Panc1 (cell line): Measurements from ENCODE around the gene PIP4P1. TPM values are rescaled to one million over a fixed set of nuclear protein-coding genes. Genes with fewer than 3 reads are reported as not detected.

Source experiments
- ATAC-seq: fragments of 200-7000 bp; cut with Tn5 transposase; 2 replicates; pipeline ENCODE4 v1.9.1; 2020; ENCODE audit warnings: mild to moderate bottlenecking, moderate library complexity
- BruUV-seq: library from RNA; stranded (reverse); fragments of 400-500 nt; replicated peaks from 2 replicates; lab custom pipeline; 2021; lab: Mats Ljungman, UMichigan
- CTCF ChIA-PET: fragments of 300-600 bp; sonication (Branson Sonifier 250); formaldehyde crosslinking; loops from one replicate; lab custom pipeline; 2022; ENCODE audit warnings: antibody characterized with exemption; lab: Charles Lee
- POLR2A ChIA-PET: fragments of 300-600 bp; sonication (Branson Sonifier 250); formaldehyde crosslinking; loops from one replicate; lab custom pipeline; 2022; ENCODE audit warnings: antibody characterized with exemption; lab: Charles Lee
- DNase-seq: peaks from one replicate; pipeline ENCODE4 v3.0.0-alpha.2; 2010; ENCODE audit warnings: low read depth, low spot score
- H3K27ac ChIP-seq: 2 replicates; pipeline ENCODE4 v1.5.1; 2011; ENCODE audit warnings: mild to moderate bottlenecking, low read length, inconsistent platforms
- H3K27me3 ChIP-seq: fragments of 200-500 bp; sonication (Bioruptor generic); 2 replicates; pipeline ENCODE4 v1.6.0; 2014; ENCODE audit warnings: low read length, inconsistent platforms; ENCODE audit not compliant: control insufficient read depth, insufficient read depth
- H3K36me3 ChIP-seq: fragments of 200-500 bp; sonication (Bioruptor generic); 2 replicates; pipeline ENCODE4 v1.5.1; 2014; ENCODE audit warnings: inconsistent platforms, mild to moderate bottlenecking, low read length, moderate library complexity; ENCODE audit not compliant: control insufficient read depth, insufficient read depth
- H3K4me1 ChIP-seq: 2 replicates; pipeline ENCODE4 v1.5.1; 2011; ENCODE audit warnings: inconsistent platforms, mild to moderate bottlenecking, low read length, moderate library complexity; ENCODE audit not compliant: control insufficient read depth, insufficient read depth
- H3K4me3 ChIP-seq, 2 experiments: 2 replicates each; pipeline ENCODE4 v1.5.1; 2011 to 2012; ENCODE audit warnings: low read depth in 2 of 2, low read length in 2 of 2, mild to moderate bottlenecking in 2 of 2, inconsistent platforms in 1 of 2, moderate library complexity in 1 of 2
- H3K9me3 ChIP-seq: fragments of 200-500 bp; sonication (Bioruptor generic); 2 replicates; pipeline ENCODE4 v1.5.1; 2014; ENCODE audit warnings: low read depth, mild to moderate bottlenecking, inconsistent platforms, low read length, moderate library complexity; ENCODE audit not compliant: control insufficient read depth, insufficient read depth
- POLR2AphosphoS5 ChIP-seq: IDR thresholded peaks from 2 replicates; pipeline ENCODE4 v1.6.1; 2012; ENCODE audit warnings: mild to moderate bottlenecking, low read depth, low read length, moderate library complexity
- REST ChIP-seq, 2 experiments: IDR thresholded peaks; 2 replicates each; pipeline ENCODE4 v1.6.1; 2011 to 2012; ENCODE audit warnings: low read depth in 2 of 2, control low read depth in 1 of 2, low read length in 1 of 2, mild to moderate bottlenecking in 1 of 2, moderate library complexity in 1 of 2; ENCODE audit not compliant: insufficient read depth in 1 of 2
- SIN3A ChIP-seq: IDR thresholded peaks from 2 replicates; pipeline ENCODE4 v1.6.1; 2012; ENCODE audit warnings: low read depth, mild to moderate bottlenecking, low read length, moderate library complexity, borderline replicate concordance; ENCODE audit not compliant: insufficient read depth
- TCF7L2 ChIP-seq: IDR thresholded peaks from 2 replicates; pipeline ENCODE4 v1.6.1; 2011; ENCODE audit warnings: mild to moderate bottlenecking, low read depth, low read length, inconsistent platforms
- in situ Hi-C: cut with HindIII; loops from 2 replicates; pipeline ENCODE4 v1.10.0; 2016; ENCODE audit warnings: low sequenced_read_pairs, low pct_unique_long_range_greater_than_20kb
- intact Hi-C: fragments of 100-400 bp; cut with micrococcal nuclease; formaldehyde crosslinking; loops from one replicate; pipeline ENCODE4 v1.10.0; 2022; ENCODE audit not compliant: unreplicated experiment
- total RNA-seq: library from RNA; stranded (reverse); gene quantifications from one replicate; pipeline ENCODE4 v1.2.1, GENCODE V29; 2021; ENCODE audit not compliant: unreplicated experiment
- TF ChIP-seq, protein P1 (sequence below): fragments of 450-650 bp; IDR thresholded peaks from 2 replicates; pipeline ENCODE4 v1.5.1; 2017; ENCODE audit warnings: mild to moderate bottlenecking

The PIP4P1 gene
- total RNA-seq, 1 experiment from 2014 or later, result 34.8 TPM

- DNase-seq, result no peak
- in situ Hi-C loops (no loop called here), intact Hi-C loops (no loop called here)
- Histone ChIP-seq H3K9me3 (no peaks in the 10 kb centered on the region), H3K4me3 (no peak overlapping the region), H3K27ac (no peak overlapping the region), H3K4me1 (no peaks in the 10 kb centered on the region), H3K36me3 (no peaks in the 10 kb centered on the region), H3K27me3 (no peaks in the 10 kb centered on the region)
- no peak for ATAC-seq
- CTCF ChIA-PET, result no interaction called here
- BruUV-seq, result no TSS peak
- no peak for TF ChIP-seq REST (IDR thresholded peaks at IDR 0.05; ENCODE audit: insufficient read depth in 1 of 2, low read depth in 2 of 2, low read length in 1 of 2)
- TF ChIP-seq, protein P1, sequence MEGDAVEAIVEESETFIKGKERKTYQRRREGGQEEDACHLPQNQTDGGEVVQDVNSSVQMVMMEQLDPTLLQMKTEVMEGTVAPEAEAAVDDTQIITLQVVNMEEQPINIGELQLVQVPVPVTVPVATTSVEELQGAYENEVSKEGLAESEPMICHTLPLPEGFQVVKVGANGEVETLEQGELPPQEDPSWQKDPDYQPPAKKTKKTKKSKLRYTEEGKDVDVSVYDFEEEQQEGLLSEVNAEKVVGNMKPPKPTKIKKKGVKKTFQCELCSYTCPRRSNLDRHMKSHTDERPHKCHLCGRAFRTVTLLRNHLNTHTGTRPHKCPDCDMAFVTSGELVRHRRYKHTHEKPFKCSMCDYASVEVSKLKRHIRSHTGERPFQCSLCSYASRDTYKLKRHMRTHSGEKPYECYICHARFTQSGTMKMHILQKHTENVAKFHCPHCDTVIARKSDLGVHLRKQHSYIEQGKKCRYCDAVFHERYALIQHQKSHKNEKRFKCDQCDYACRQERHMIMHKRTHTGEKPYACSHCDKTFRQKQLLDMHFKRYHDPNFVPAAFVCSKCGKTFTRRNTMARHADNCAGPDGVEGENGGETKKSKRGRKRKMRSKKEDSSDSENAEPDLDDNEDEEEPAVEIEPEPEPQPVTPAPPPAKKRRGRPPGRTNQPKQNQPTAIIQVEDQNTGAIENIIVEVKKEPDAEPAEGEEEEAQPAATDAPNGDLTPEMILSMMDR, result no peak
- POLR2A ChIA-PET, result no interaction called here
These were observed 22.6 kb downstream of the PIP4P1 start for GRCh38 chr14:20438664-20439063.

DNA sequence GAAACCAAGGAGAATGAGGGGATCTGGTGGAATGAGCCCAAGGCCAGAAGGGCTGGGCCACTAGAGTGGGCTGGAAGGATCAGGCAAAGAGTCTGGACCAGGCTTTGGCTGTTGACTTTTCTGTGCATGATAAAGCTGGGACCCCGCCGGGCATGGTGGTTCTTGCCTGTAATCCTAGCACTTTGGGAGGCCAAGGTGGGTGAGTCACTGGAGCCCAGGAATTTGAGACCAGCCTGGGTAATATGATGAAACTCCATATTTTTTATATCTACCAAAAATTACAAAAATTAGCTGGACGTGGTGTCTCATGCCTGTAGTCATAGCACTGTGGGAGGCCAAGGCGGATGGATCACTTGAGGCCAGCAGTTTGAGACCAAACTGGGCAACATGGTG, 24.9 kb downstream of the PIP4P1 start:
- in situ Hi-C loops, result no loop called here
- Histone ChIP-seq H3K4me1 (no peaks in the 10 kb centered on the region), H3K36me3 (no peaks in the 10 kb centered on the region), H3K4me3 (no peak overlapping the region), H3K9me3 (no peaks in the 10 kb centered on the region), H3K27ac (no peak overlapping the region), H3K27me3 (no peaks in the 10 kb centered on the region)
- no TSS peak for BruUV-seq
- CTCF ChIA-PET, result no interaction called here
- POLR2A ChIA-PET, result no interaction called here
- DNase-seq, result no peak
- ATAC-seq, result no peak
- TF ChIP-seq REST (IDR thresholded peaks at IDR 0.05; ENCODE audit: insufficient read depth in 1 of 2, low read depth in 2 of 2, low read length in 1 of 2) (no peak), SIN3A (no peak), POLR2AphosphoS5 (no peak), TCF7L2 (no peak)
- TF ChIP-seq, protein P1, result no peak
- intact Hi-C loops, result no loop called here
